B cell (primary cell): ENCODE results near the gene IFNA13. TPM values are rescaled to one million over a fixed set of nuclear protein-coding genes. Genes with fewer than 3 reads are reported as not detected.

Experiments used
- ATAC-seq: fragments of 200-7000 bp; cut with Tn5 transposase; one replicate; pipeline ENCODE4 v1.10.0; 2021; ENCODE audit warnings: low read depth, mild to moderate bottlenecking, moderate number of reproducible peaks, moderate library complexity
- CTCF ChIA-PET: fragments of 350-600 bp; sonication (Branson Sonifier 250); formaldehyde crosslinking; loops from one replicate; lab custom pipeline; 2021; ENCODE audit warnings: antibody characterized with exemption, inconsistent platforms; lab: Charles Lee
- POLR2A ChIA-PET: fragments of 350-600 bp; sonication (Branson Sonifier 250); formaldehyde crosslinking; loops from one replicate; lab custom pipeline; 2021; ENCODE audit warnings: antibody characterized with exemption; lab: Charles Lee
- DNase-seq: peaks from one replicate; pipeline ENCODE4 v3.0.0; 2013
- H2AFZ ChIP-seq: 2 replicates; pipeline ENCODE4 v1.6.1; 2012; ENCODE audit warnings: mild to moderate bottlenecking, low read depth, low read length; ENCODE audit not compliant: insufficient read depth, poor library complexity, severe bottlenecking
- H3K27ac ChIP-seq, 2 donors: 1 replicate in 1 of 2; 2 replicates in 1 of 2; pipeline ENCODE4 v1.5.1; 2012 to 2013; ENCODE audit warnings: low read length in 2 of 2, mild to moderate bottlenecking in 2 of 2, moderate library complexity in 1 of 2
- H3K27me3 ChIP-seq, 4 experiments: fragments of 200-600 bp in 1 of 4; sonication (generic) in 1 of 4; replicated peaks in 1 of 4; 1 replicate in 2 of 4; 2 replicates in 2 of 4; pipeline versions ENCODE4 v1.6.1 to v1.7.0; 2013 to 2016; ENCODE audit warnings: low read length in 3 of 4, mild to moderate bottlenecking in 2 of 4, mixed read lengths in 1 of 4, moderate library complexity in 1 of 4; ENCODE audit not compliant: insufficient read depth in 4 of 4, control insufficient read depth in 3 of 4; ENCODE audit errors: control extremely low read depth in 1 of 4
- H3K36me3 ChIP-seq, 2 experiments: replicated peaks in 1 of 2; 1 replicate in 1 of 2; 2 replicates in 1 of 2; pipeline versions ENCODE4 v1.6.1 to v1.7.1; 2013; ENCODE audit warnings: low read length in 1 of 2; ENCODE audit not compliant: insufficient read depth in 2 of 2, control insufficient read depth in 1 of 2; ENCODE audit errors: control extremely low read depth in 1 of 2, extremely low read depth in 1 of 2
- H3K4me1 ChIP-seq, 2 donors: fragments of 200-600 bp in 1 of 2; sonication (generic) in 1 of 2; 1 replicate in 1 of 2; 2 replicates in 1 of 2; pipeline versions ENCODE4 v1.5.1 to v1.6.1; 2013 to 2017; ENCODE audit warnings: low read length in 2 of 2; ENCODE audit not compliant: control insufficient read depth in 2 of 2, insufficient read depth in 2 of 2
- H3K4me2 ChIP-seq: replicated peaks from 2 replicates; pipeline ENCODE3; 2012; ENCODE audit warnings: mild to moderate bottlenecking, low read depth, low read length; ENCODE audit not compliant: poor library complexity, severe bottlenecking
- H3K4me3 ChIP-seq, 5 experiments: fragments of 200-600 bp in 1 of 5; sonication (generic) in 1 of 5; 1 replicate in 3 of 5; 2 replicates in 2 of 5; pipeline versions ENCODE4 v1.5.1 to v1.7.0; 2011 to 2016; ENCODE audit warnings: low read length in 4 of 5, mild to moderate bottlenecking in 4 of 5, low read depth in 2 of 5, control low read depth in 1 of 5, moderate library complexity in 1 of 5; ENCODE audit not compliant: insufficient read depth in 1 of 5; ENCODE audit errors: control extremely low read depth in 1 of 5, extremely low read depth in 1 of 5
- H3K79me2 ChIP-seq: fragments of 200-600 bp; sonication (generic); one replicate; pipeline ENCODE4 v1.6.0; 2016; ENCODE audit warnings: low read length; ENCODE audit not compliant: control insufficient read depth, insufficient read depth
- H3K9ac ChIP-seq: fragments of 200-600 bp; sonication (generic); 2 replicates; pipeline ENCODE4 v1.6.1; 2017; ENCODE audit warnings: mild to moderate bottlenecking, low read length, moderate library complexity
- H3K9me3 ChIP-seq, 3 donors: one replicate each; pipeline versions ENCODE4 v1.6.1 to v1.7.1; 2013; ENCODE audit warnings: low read length in 2 of 3; ENCODE audit not compliant: control insufficient read depth in 2 of 3, insufficient read depth in 1 of 3; ENCODE audit errors: control extremely low read depth in 1 of 3
- H4K20me1 ChIP-seq: 2 replicates; pipeline ENCODE4 v1.6.0; 2012; ENCODE audit warnings: mild to moderate bottlenecking, low read length; ENCODE audit not compliant: insufficient read depth, control insufficient read depth, poor library complexity, severe bottlenecking
- H3K27ac Mint-ChIP-seq: one replicate; pipeline ENCODE4 v1.8.0; 2021; ENCODE audit warnings: mixed read lengths
- H3K27me3 Mint-ChIP-seq: one replicate; pipeline ENCODE4 v1.8.0; 2021; ENCODE audit warnings: mixed read lengths
- H3K4me1 Mint-ChIP-seq: one replicate; pipeline ENCODE4 v1.8.0; 2021; ENCODE audit warnings: mixed read lengths
- H3K4me3 Mint-ChIP-seq: one replicate; pipeline ENCODE4 v1.8.0; 2021; ENCODE audit warnings: mixed read lengths
- H3K9me3 Mint-ChIP-seq: one replicate; pipeline ENCODE4 v1.8.0; 2022; ENCODE audit warnings: mixed read lengths; ENCODE audit not compliant: insufficient read depth
- CTCF ChIP-seq: fragments of 200-600 bp; IDR thresholded peaks from one replicate; pipeline ENCODE4 v1.8.0; 2022; ENCODE audit warnings: antibody characterized with exemption, mild to moderate bottlenecking
- EZH2 ChIP-seq: IDR thresholded peaks from 2 replicates; pipeline ENCODE4 v1.6.1; 2012; ENCODE audit warnings: borderline replicate concordance, low read depth, mild to moderate bottlenecking, moderate library complexity, low read length; ENCODE audit not compliant: insufficient read depth, poor library complexity, severe bottlenecking
- WGBS: methylation state at CpG from one replicate; pipeline ENCODE4 v1.1.5; 2013; ENCODE audit warnings: missing lambda C conversion rate; ENCODE audit not compliant: insufficient coverage; 5-methylcytosine and 5-hydroxymethylcytosine counted together
- intact Hi-C: fragments of 100-400 bp; cut with micrococcal nuclease; formaldehyde crosslinking; loops from one replicate; pipeline ENCODE4 v1.10.0; 2022
- polyA plus RNA-seq: library from polyadenylated mRNA; depleted of rRNA; stranded (reverse); fragments of >200 nt; gene quantifications from 2 replicates; pipeline ENCODE4 v1.2.3, GENCODE V29; 2012
- total RNA-seq, 2 donors: library from RNA; stranded (reverse); fragments of 120-200 nt in 1 of 2; gene quantifications; 1 replicate in 1 of 2; 2 replicates in 1 of 2; pipeline versions ENCODE4 v1.2.3 to v1.2.4, GENCODE V29; 2013 to 2022

Gene IFNA13
- total and polyA plus RNA-seq, 2 donors (not counting 1 experiment from before 2014, with no cell fraction given) = not detected

GRCh38 chr9:21350787-21351186 is 17.1 kb downstream of the IFNA13 start, which contains the start of gene IFNA6:
Gene IFNA6, minus strand, starts transcription at chr9:21350887. Its CDS starts 0 bp downstream, at chr9:21350887.
- Mint-ChIP-seq H3K27ac (no peak within 1 kb of the TSS), H3K4me1 (no peaks in the 10 kb centered on the region), H3K9me3 (peaks cover 5% of the 10 kb centered on the region), H3K27me3 (peaks cover 30% of the 10 kb centered on the region), H3K4me3 (no peak within 1 kb of the TSS)
- Histone ChIP-seq H3K36me3 (no peaks in the 10 kb centered on the region), H2AFZ (no peak within 1 kb of the TSS), H4K20me1 (no peaks in the 10 kb centered on the region), H3K79me2 (no peaks in the 10 kb centered on the region), H3K4me3 (no peak within 1 kb of the TSS), H3K4me2 (no peak within 1 kb of the TSS), H3K9ac (no peak within 1 kb of the TSS), H3K27me3 (peaks cover 0 to 8% (median 2%) of the 10 kb centered on the region in 4 experiments), H3K27ac (no peak within 1 kb of the TSS), H3K4me1 (no peaks in the 10 kb centered on the region), H3K9me3 (peaks cover 0 to 4% (median 0%) of the 10 kb centered on the region in 3 donors)
- intact Hi-C loops = no loop called here
- no CpG with 5 or more reads among the region's 1 CpG for WGBS
- TF ChIP-seq EZH2 (no peak), CTCF (no peak)
- CTCF ChIA-PET = no interaction called here
- POLR2A ChIA-PET = no interaction called here
- DNase-seq = no peak
- ATAC-seq = no peak

- Histone ChIP-seq H3K4me2 (no peak overlapping the region), H3K9me3 (peaks cover 0 to 2% (median 0%) of the 10 kb centered on the region in 3 donors), H4K20me1 (no peaks in the 10 kb centered on the region), H3K27ac (no peak overlapping the region), H2AFZ (no peak overlapping the region), H3K79me2 (no peaks in the 10 kb centered on the region), H3K9ac (no peak overlapping the region), H3K4me1 (no peaks in the 10 kb centered on the region), H3K27me3 (peaks cover 0 to 10% (median 5%) of the 10 kb centered on the region in 4 experiments), H3K4me3 (no peak overlapping the region), H3K36me3 (no peaks in the 10 kb centered on the region)
- intact Hi-C loops = no loop called here
- TF ChIP-seq CTCF (no peak), EZH2 (no peak)
- DNase-seq (no peak), ATAC-seq (no peak)
- Mint-ChIP-seq H3K27me3 (peaks cover 41% of the 10 kb centered on the region), H3K4me3 (no peak overlapping the region), H3K4me1 (peaks cover 7% of the 10 kb centered on the region), H3K9me3 (no peaks in the 10 kb centered on the region), H3K27ac (no peak overlapping the region)
- 57% methylated on average over 1 of the region's 3 CpGs for WGBS
- POLR2A ChIA-PET = no interaction called here
- CTCF ChIA-PET = interaction anchor here (1.5 kb wide), 1 partner anchor 48 kb away, joined by 3 read pairs; no protein-coding TSS in a partner anchor
Measured at GRCh38 chr9:21348430-21348970, 19.4 kb downstream of the IFNA13 start.
